Natural killer cell (primary cell): ENCODE measurements around the gene SACM1L. TPM values are rescaled to one million over a fixed set of nuclear protein-coding genes. Genes with fewer than 3 reads are reported as not detected.

Source experiments
- ATAC-seq, 3 donors: fragments of 150-1000 bp in 2 of 3; fragments of 200-7000 bp in 1 of 3; cut with Tn5 transposase; 1 replicate in 1 of 3; 2 replicates in 2 of 3; pipeline ENCODE4 v1.10.0; 2021; ENCODE audit warnings: mild to moderate bottlenecking in 2 of 3, moderate library complexity in 2 of 3
- DNase-seq, 2 donors: peaks; one replicate each; pipeline versions ENCODE4 v3.0.0 to v3.0.0-alpha.2; 2013 to 2021; ENCODE audit warnings: mixed read lengths in 1 of 2
- H3K27ac ChIP-seq: one replicate; pipeline ENCODE4 v1.5.1; 2013; ENCODE audit warnings: mild to moderate bottlenecking, low read length
- H3K27me3 ChIP-seq: one replicate; pipeline ENCODE4 v1.6.1; 2013; ENCODE audit warnings: low read length; ENCODE audit not compliant: control insufficient read depth, insufficient read depth
- H3K36me3 ChIP-seq: one replicate; pipeline ENCODE4 v1.6.1; 2013; ENCODE audit warnings: low read length; ENCODE audit not compliant: control insufficient read depth, insufficient read depth
- H3K4me1 ChIP-seq: one replicate; pipeline ENCODE4 v1.6.1; 2013; ENCODE audit warnings: low read length; ENCODE audit not compliant: control insufficient read depth, insufficient read depth
- H3K4me3 ChIP-seq: one replicate; pipeline ENCODE4 v1.5.1; 2013; ENCODE audit warnings: low read length
- H3K9me3 ChIP-seq: one replicate; pipeline ENCODE4 v1.6.1; 2013; ENCODE audit warnings: low read length; ENCODE audit not compliant: control insufficient read depth, insufficient read depth
- H3K27ac Mint-ChIP-seq, 2 donors: one replicate each; pipeline ENCODE4 v1.8.0; 2022; ENCODE audit warnings: mild to moderate bottlenecking in 2 of 2, mixed read lengths in 2 of 2, moderate library complexity in 1 of 2
- H3K27me3 Mint-ChIP-seq, 2 donors: one replicate each; pipeline ENCODE4 v1.8.0; 2022; ENCODE audit warnings: low read depth in 2 of 2, mixed read lengths in 2 of 2
- H3K36me3 Mint-ChIP-seq: one replicate; pipeline ENCODE4 v1.8.0; 2022; ENCODE audit warnings: mixed read lengths
- H3K4me1 Mint-ChIP-seq, 2 donors: one replicate each; pipeline ENCODE4 v1.8.0; 2022; ENCODE audit warnings: mixed read lengths in 2 of 2
- H3K4me3 Mint-ChIP-seq: one replicate; pipeline ENCODE4 v1.8.0; 2022; ENCODE audit warnings: mild to moderate bottlenecking, moderate library complexity, mixed read lengths
- H3K9me3 Mint-ChIP-seq, 2 donors: one replicate each; pipeline ENCODE4 v1.8.0; 2022; ENCODE audit warnings: mixed read lengths in 2 of 2
- CTCF ChIP-seq: fragments of 200-600 bp; IDR thresholded peaks from one replicate; pipeline ENCODE4 v1.8.0; 2022; ENCODE audit warnings: antibody characterized with exemption
- WGBS: methylation state at CpG from one replicate; pipeline ENCODE4 v1.1.7; 2013; ENCODE audit warnings: missing lambda C conversion rate; ENCODE audit not compliant: insufficient coverage; 5-methylcytosine and 5-hydroxymethylcytosine counted together
- intact Hi-C: fragments of 100-400 bp; cut with micrococcal nuclease; formaldehyde crosslinking; loops from one replicate; pipeline ENCODE4 v1.14.2; 2022
- total RNA-seq, 4 donors: library from RNA; stranded (reverse); fragments of 120-200 nt in 1 of 4; gene quantifications; one replicate each; pipeline versions ENCODE4 v1.2.3 to v1.2.4, GENCODE V29; 2013 to 2022

SACM1L gene
- total RNA-seq, 3 donors from 2014 or later (not counting 1 experiment from before 2014, with no cell fraction given) = 93.2 to 110 (median 93.9) TPM

GRCh38 chr3:45739991-45740390 is 50.8 kb downstream of the SACM1L start:
- H3K9me3 Mint-ChIP-seq = no peaks in the 10 kb centered on the region
- 88% methylated on average over 2 of the region's 2 CpGs for WGBS
- H3K4me1 Mint-ChIP-seq = peaks cover 15 to 31% of the 10 kb centered on the region in 2 donors
- Histone ChIP-seq H3K4me3 (no peak overlapping the region), H3K27me3 (no peaks in the 10 kb centered on the region), H3K9me3 (no peaks in the 10 kb centered on the region), H3K27ac (no peak overlapping the region), H3K36me3 (peaks cover 92% of the 10 kb centered on the region), H3K4me1 (peaks cover 3% of the 10 kb centered on the region)
- peaks cover 27% of the 10 kb centered on the region for H3K36me3 Mint-ChIP-seq
- no peaks in the 10 kb centered on the region for H3K27me3 Mint-ChIP-seq
- peak overlapping the region; percentile 27 to 66 for H3K27ac Mint-ChIP-seq
- TF ChIP-seq CTCF = no peak
- no peak overlapping the region for H3K4me3 Mint-ChIP-seq
- intact Hi-C loops = no loop called here
- DNase-seq (no peak), ATAC-seq (no peak)

DNA sequence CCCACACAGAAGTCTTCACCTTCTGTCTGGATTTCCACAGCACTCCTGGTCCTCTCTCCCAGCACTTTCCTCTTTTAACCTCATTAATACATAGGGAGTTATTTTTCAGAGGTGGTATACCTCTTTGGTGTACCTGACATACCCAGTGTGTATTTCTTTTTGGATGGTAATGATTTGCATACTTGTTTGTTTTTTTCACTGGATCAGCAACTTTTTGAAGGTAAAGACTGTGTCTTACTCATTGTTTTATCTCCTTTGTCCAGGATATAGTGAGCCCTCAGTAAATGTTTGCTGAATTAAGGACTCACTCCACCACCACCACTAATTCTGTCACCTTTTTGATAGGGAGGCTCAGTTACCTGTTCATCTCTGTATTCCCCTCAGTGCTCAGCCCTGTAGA is 52.1 kb downstream of the SACM1L start:
- peaks cover 19% of the 10 kb centered on the region for H3K36me3 Mint-ChIP-seq
- no peak for TF ChIP-seq CTCF
- H3K9me3 Mint-ChIP-seq = no peaks in the 10 kb centered on the region
- Histone ChIP-seq H3K27ac (no peak overlapping the region), H3K9me3 (no peaks in the 10 kb centered on the region), H3K4me3 (no peak overlapping the region), H3K36me3 (peaks cover 91% of the 10 kb centered on the region), H3K4me1 (peaks cover 3% of the 10 kb centered on the region), H3K27me3 (no peaks in the 10 kb centered on the region)
- DNase-seq (no peak), ATAC-seq (no peak)
- H3K27ac Mint-ChIP-seq = peak overlapping the region; percentile 67 to 75
- no peak overlapping the region for H3K4me3 Mint-ChIP-seq
- no peaks in the 10 kb centered on the region for H3K27me3 Mint-ChIP-seq
- peaks cover 15 to 31% of the 10 kb centered on the region in 2 donors for H3K4me1 Mint-ChIP-seq
- intact Hi-C loops = no loop called here

DNA sequence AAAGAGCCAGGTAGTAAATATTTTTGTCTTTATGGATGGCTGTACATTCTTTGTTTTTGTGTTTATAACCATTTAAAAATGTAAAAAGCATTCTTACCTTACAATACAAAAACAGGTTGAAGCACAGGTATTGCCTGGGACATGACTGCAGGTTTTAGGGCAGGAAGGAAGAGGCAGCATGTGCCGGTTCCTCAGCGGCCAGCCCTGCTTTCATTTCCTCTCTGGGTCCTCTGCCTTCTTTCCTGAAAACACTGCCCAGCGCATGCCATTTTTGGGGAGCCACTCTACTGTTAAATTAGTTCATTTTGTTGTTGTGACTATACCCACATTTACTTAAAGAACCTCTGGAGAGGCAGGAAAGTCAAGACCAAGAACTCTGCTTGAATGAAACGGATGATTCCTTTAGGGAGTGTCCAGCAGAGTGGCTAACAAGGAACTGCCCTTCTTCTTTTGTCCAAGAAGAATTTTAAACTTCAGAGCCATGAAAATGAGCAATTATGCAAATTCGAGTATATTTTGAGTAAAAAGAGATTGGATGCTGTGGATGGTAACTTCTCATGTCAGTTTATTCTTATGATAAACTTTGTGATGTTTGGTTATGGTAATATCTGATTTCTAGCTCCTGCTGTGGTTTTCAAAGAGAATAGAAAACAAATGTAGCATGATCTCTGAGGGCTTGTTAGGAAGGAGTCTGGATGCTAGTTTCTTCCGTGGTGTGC is 52.7 kb downstream of the SACM1L start:
- intact Hi-C loops = no loop called here
- Histone ChIP-seq H3K9me3 (no peaks in the 10 kb centered on the region), H3K27ac (no peak overlapping the region), H3K27me3 (no peaks in the 10 kb centered on the region), H3K36me3 (peaks cover 90% of the 10 kb centered on the region), H3K4me1 (peaks cover 3% of the 10 kb centered on the region), H3K4me3 (no peak overlapping the region)
- no peaks in the 10 kb centered on the region for H3K9me3 Mint-ChIP-seq
- TF ChIP-seq CTCF = no peak
- ATAC-seq = no peak
- H3K27me3 Mint-ChIP-seq = no peaks in the 10 kb centered on the region
- H3K36me3 Mint-ChIP-seq = peaks cover 19% of the 10 kb centered on the region
- H3K27ac Mint-ChIP-seq = peak overlapping the region; percentile 67 to 75
- 49% methylated on average over 6 of the region's 6 CpGs for WGBS
- no peak overlapping the region for H3K4me3 Mint-ChIP-seq
- H3K4me1 Mint-ChIP-seq = peaks cover 15 to 26% of the 10 kb centered on the region in 2 donors
- DNase-seq = no peak
